Osteoblast (primary cell): ENCODE results near the gene ARHGAP10. TPM values are rescaled to one million over a fixed set of nuclear protein-coding genes. Genes with fewer than 3 reads are reported as not detected.

Experiments used
- DNase-seq: peaks from one replicate; pipeline ENCODE4 v3.0.0; 2011; ENCODE audit warnings: low spot score, mixed read lengths; ENCODE audit not compliant: insufficient read length; ENCODE audit errors: missing footprints
- H2AFZ ChIP-seq: 2 replicates; pipeline ENCODE4 v1.6.0; 2011; ENCODE audit warnings: mild to moderate bottlenecking, low read length
- H3K27ac ChIP-seq: 2 replicates; pipeline ENCODE4 v1.5.1; 2011; ENCODE audit warnings: mild to moderate bottlenecking, low read depth, low read length, moderate library complexity
- H3K27me3 ChIP-seq: 2 replicates; pipeline ENCODE4 v1.6.0; 2012; ENCODE audit warnings: mild to moderate bottlenecking, control low read depth, inconsistent platforms, low read length, moderate library complexity; ENCODE audit not compliant: insufficient read depth
- H3K36me3 ChIP-seq: 2 replicates; pipeline ENCODE4 v1.5.1; 2011; ENCODE audit warnings: mild to moderate bottlenecking, low read length, control low read depth, moderate library complexity; ENCODE audit not compliant: insufficient read depth
- H3K4me1 ChIP-seq: 2 replicates; pipeline ENCODE4 v1.5.1; 2011; ENCODE audit warnings: mild to moderate bottlenecking, low read length, control low read depth, moderate library complexity; ENCODE audit not compliant: insufficient read depth
- H3K4me2 ChIP-seq: 2 replicates; pipeline ENCODE4 v1.6.0; 2011; ENCODE audit warnings: mild to moderate bottlenecking, low read length; ENCODE audit not compliant: insufficient read depth
- H3K4me3 ChIP-seq: fragments of 200-600 bp; sonication (generic); 3 replicates; pipeline ENCODE4 v1.5.1; 2012; ENCODE audit warnings: mild to moderate bottlenecking, low read length, inconsistent platforms; ENCODE audit not compliant: insufficient read depth
- H3K79me2 ChIP-seq: 2 replicates; pipeline ENCODE4 v1.6.0; 2012; ENCODE audit warnings: mild to moderate bottlenecking, low read length, control low read depth, inconsistent platforms; ENCODE audit not compliant: insufficient read depth
- H3K9me3 ChIP-seq: 2 replicates; pipeline ENCODE4 v1.5.1; 2011; ENCODE audit warnings: low read depth, low read length, control low read depth
- H4K20me1 ChIP-seq: 2 replicates; pipeline ENCODE4 v1.6.0; 2012; ENCODE audit warnings: mild to moderate bottlenecking, low read length, control low read depth; ENCODE audit not compliant: insufficient read depth
- CTCF ChIP-seq: IDR thresholded peaks from 2 replicates; pipeline ENCODE4 v1.5.1; 2011; ENCODE audit warnings: mild to moderate bottlenecking, low read depth, low read length, moderate library complexity; ENCODE audit errors: extremely low read depth
- total RNA-seq: library from RNA; depleted of rRNA; stranded (reverse); fragments of >200 nt; gene quantifications from 2 replicates; pipeline ENCODE4 v1.2.3, GENCODE V29; 2012

Gene ARHGAP10
- total RNA-seq, 1 donor: 31.5 TPM

GRCh38 chr4:147785129-147785528, 53.2 kb downstream of the ARHGAP10 start:
- Histone ChIP-seq H3K4me3 (no peak overlapping the region), H2AFZ (no peak overlapping the region), H3K4me1 (peaks cover 17% of the 10 kb centered on the region), H4K20me1 (peaks cover 24% of the 10 kb centered on the region), H3K79me2 (peaks cover 64% of the 10 kb centered on the region), H3K9me3 (no peaks in the 10 kb centered on the region), H3K27me3 (no peaks in the 10 kb centered on the region), H3K27ac (no peak overlapping the region), H3K4me2 (no peak overlapping the region), H3K36me3 (no peaks in the 10 kb centered on the region)
- no peak for DNase-seq
- no peak for TF ChIP-seq CTCF

- Histone ChIP-seq H4K20me1 (peaks cover 24% of the 10 kb centered on the region), H3K4me2 (no peak overlapping the region), H3K36me3 (no peaks in the 10 kb centered on the region), H3K27me3 (no peaks in the 10 kb centered on the region), H3K27ac (no peak overlapping the region), H3K79me2 (peaks cover 58% of the 10 kb centered on the region), H3K4me3 (no peak overlapping the region), H2AFZ (no peak overlapping the region), H3K4me1 (peaks cover 17% of the 10 kb centered on the region), H3K9me3 (no peaks in the 10 kb centered on the region)
- TF ChIP-seq CTCF: no peak
- DNase-seq: no peak
These were observed 54.1 kb downstream of the ARHGAP10 start for GRCh38 chr4:147786031-147786430.

GRCh38 chr4:147786531-147786930, 54.6 kb downstream of the ARHGAP10 start:
- no peak for DNase-seq
- no peak for TF ChIP-seq CTCF
- no peaks in the 10 kb centered on the region for H3K36me3 ChIP-seq
- no peak overlapping the region for H3K4me3 ChIP-seq
- H3K27me3 ChIP-seq: no peaks in the 10 kb centered on the region
- no peak overlapping the region for H2AFZ ChIP-seq
- no peak overlapping the region for H3K27ac ChIP-seq
- peaks cover 57% of the 10 kb centered on the region for H3K79me2 ChIP-seq
- no peaks in the 10 kb centered on the region for H3K9me3 ChIP-seq
- peaks cover 24% of the 10 kb centered on the region for H4K20me1 ChIP-seq
- H3K4me1 ChIP-seq: peaks cover 17% of the 10 kb centered on the region
- no peak overlapping the region for H3K4me2 ChIP-seq

GRCh38 chr4:147787204-147787603, 55.3 kb downstream of the ARHGAP10 start:
- H3K36me3 ChIP-seq: no peaks in the 10 kb centered on the region
- peak overlapping the region; percentile 35 for H3K4me2 ChIP-seq
- peak overlapping the region; percentile 58 for H3K27ac ChIP-seq
- peaks cover 57% of the 10 kb centered on the region for H3K79me2 ChIP-seq
- no peak overlapping the region for H3K4me3 ChIP-seq
- peaks cover 13% of the 10 kb centered on the region for H3K4me1 ChIP-seq
- no peak overlapping the region for H2AFZ ChIP-seq
- TF ChIP-seq CTCF: no peak
- no peak for DNase-seq
- H3K27me3 ChIP-seq: no peaks in the 10 kb centered on the region
- peaks cover 19% of the 10 kb centered on the region for H4K20me1 ChIP-seq
- H3K9me3 ChIP-seq: no peaks in the 10 kb centered on the region
